GM18909 (cell line): Measurements from ENCODE around the gene MMP23B.
"Not testable (repeated sequence)": the region's sequence is repeated elsewhere in the genome, so short reads cannot be mapped to it uniquely, and the experiment has no call there.

Source experiments
- ATAC-seq: cut with Tn5 transposase; IDR thresholded peaks from one replicate; pipeline ENCODE4 v1.9.1; 2021; ENCODE audit warnings: mild to moderate bottlenecking; ENCODE audit not compliant: unreplicated experiment, poor library complexity

MMP23B gene

GRCh38 chr1:1631782-1632420 lies at the start of gene MMP23B:
Gene MMP23B (plus strand): TSS chr1:1632173. CDS start chr1:1632219, 46 bp downstream.
- ATAC-seq = no peak

- ATAC-seq = no peak
These were observed 49.2 kb upstream of the MMP23B start for GRCh38 chr1:1582585-1583346.

GRCh38 chr1:1583347-1584010 lies 48.5 kb upstream of the MMP23B start:
- ATAC-seq = no peak

GRCh38 chr1:1591452-1591851 lies 40.5 kb upstream of the MMP23B start:
- ATAC-seq = no peak

- ATAC-seq = no peak
These were observed 38.0 kb upstream of the MMP23B start for GRCh38 chr1:1593834-1594601.

- no peak for ATAC-seq
These were observed 37.2 kb upstream of the MMP23B start for GRCh38 chr1:1594602-1595260.

- ATAC-seq = not testable (repeated sequence)
These were observed 36.6 kb upstream of the MMP23B start for GRCh38 chr1:1595341-1595740.

- no peak for ATAC-seq
These were observed 35.3 kb upstream of the MMP23B start for GRCh38 chr1:1596493-1597274.

- ATAC-seq = no peak
These were observed 34.6 kb upstream of the MMP23B start for GRCh38 chr1:1597275-1597930.

- ATAC-seq = no peak
These were observed 33.8 kb upstream of the MMP23B start for GRCh38 chr1:1598051-1598719.

- ATAC-seq = no peak
These were observed 33.3 kb upstream of the MMP23B start for GRCh38 chr1:1598720-1599029.

GRCh38 chr1:1599030-1599934 lies 32.7 kb upstream of the MMP23B start:
- no peak for ATAC-seq

- ATAC-seq = no peak
These were observed 31.8 kb upstream of the MMP23B start, which contains the start of gene FNDC10 for GRCh38 chr1:1599935-1600860. Gene FNDC10 (minus strand): TSS chr1:1600135. CDS start chr1:1600015, 120 bp downstream.

GRCh38 chr1:1600861-1601563 lies 31.0 kb upstream of the MMP23B start:
- ATAC-seq = no peak

GRCh38 chr1:1601564-1602303 lies 30.2 kb upstream of the MMP23B start:
- no peak for ATAC-seq
